Esophagus squamous epithelium (tissue), 5 donors: ENCODE measurements around the gene GSG1L. TPM values are rescaled to one million over a fixed set of nuclear protein-coding genes. Genes with fewer than 3 reads are reported as not detected.

Source experiments
- DNase-seq: peaks from one replicate; lab custom pipeline; 2025; lab: John Stamatoyannopoulos, UW
- H3K27ac ChIP-seq, 4 donors: fragments of 200-600 bp; sonication (generic); one replicate each; pipeline ENCODE4 v1.5.1; 2016 to 2019; ENCODE audit warnings: mild to moderate bottlenecking in 1 of 4
- H3K27me3 ChIP-seq, 4 donors: fragments of 200-600 bp; sonication (generic); 1 replicate in 3 of 4; 2 replicates in 1 of 4; pipeline versions ENCODE4 v1.5.1 to v1.6.0; 2017 to 2021; ENCODE audit warnings: antibody characterized with exemption in 1 of 4
- H3K36me3 ChIP-seq, 3 donors: fragments of 200-600 bp; sonication (generic); one replicate each; pipeline ENCODE4 v1.5.1; 2016 to 2019
- H3K4me1 ChIP-seq, 3 donors: fragments of 200-600 bp; sonication (generic); one replicate each; pipeline ENCODE4 v1.5.1; 2017 to 2019
- H3K4me3 ChIP-seq, 4 donors: fragments of 200-600 bp; sonication (generic); 1 replicate in 3 of 4; 2 replicates in 1 of 4; pipeline ENCODE4 v1.5.1; 2016 to 2019; ENCODE audit warnings: mild to moderate bottlenecking in 2 of 4, moderate library complexity in 1 of 4
- H3K9me3 ChIP-seq, 3 donors: fragments of 200-600 bp; sonication (generic); one replicate each; pipeline ENCODE4 v1.5.1; 2016 to 2019
- POLR2A ChIP-seq, 4 donors: fragments of 450-650 bp; IDR thresholded peaks; one replicate each; pipeline ENCODE4 v1.6.1; 2017; ENCODE audit warnings: antibody characterized with exemption in 4 of 4, mild to moderate bottlenecking in 4 of 4, moderate library complexity in 3 of 4
- WGBS, 2 donors: methylation state at CpG; one replicate each; pipeline ENCODE4 v1.1.5; 2018; 5-methylcytosine and 5-hydroxymethylcytosine counted together
- intact Hi-C: fragments of 100-400 bp; cut with DNase I; formaldehyde crosslinking; loops from one replicate; pipeline ENCODE4 v1.15.0; 2022
- total RNA-seq, 4 donors: library from RNA; depleted of rRNA; stranded (reverse); fragments of >200 nt; gene quantifications; one replicate each; pipeline ENCODE4 v1.1.0, GENCODE V29; 2016
- TF ChIP-seq, protein P1 (sequence below), 6 experiments: fragments of 450-650 bp in 4 of 6; fragments of 200-600 bp in 2 of 6; sonication (generic) in 2 of 6; IDR thresholded peaks; one replicate each; pipeline ENCODE4 v1.5.1; 2016 to 2019; ENCODE audit warnings: antibody characterized with exemption in 6 of 6, mild to moderate bottlenecking in 4 of 6, moderate library complexity in 4 of 6
- donor health status: DM: yes; HTN: yes; CAD: no.

The GSG1L gene
- total RNA-seq, 4 donors from 2014 or later: under 0.01 to 0.21 TPM; not detected in 2

DNA sequence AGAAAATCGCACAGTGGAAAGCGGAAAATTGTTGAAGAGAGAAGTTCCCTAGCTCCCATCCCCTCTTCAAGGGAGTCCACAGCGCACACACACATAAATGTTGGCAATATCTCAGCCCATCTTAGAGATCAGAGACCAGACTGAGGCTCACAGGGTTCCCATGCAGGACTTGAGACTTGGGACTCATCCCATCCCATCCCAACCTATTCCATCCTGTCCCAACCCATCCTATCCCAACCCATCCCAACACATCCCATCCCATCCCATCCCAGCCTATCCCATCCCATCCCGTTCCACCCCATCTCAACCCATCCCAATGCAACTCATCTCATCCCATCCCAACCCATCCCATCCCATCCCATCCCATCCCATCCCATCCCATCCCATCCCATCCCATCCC lies 29.6 kb downstream of the GSG1L start:
- WGBS, 2 donors: 87 to 92% methylated on average over 3 to 4 of the region's 4 CpGs
- intact Hi-C loops: no loop called here

DNA sequence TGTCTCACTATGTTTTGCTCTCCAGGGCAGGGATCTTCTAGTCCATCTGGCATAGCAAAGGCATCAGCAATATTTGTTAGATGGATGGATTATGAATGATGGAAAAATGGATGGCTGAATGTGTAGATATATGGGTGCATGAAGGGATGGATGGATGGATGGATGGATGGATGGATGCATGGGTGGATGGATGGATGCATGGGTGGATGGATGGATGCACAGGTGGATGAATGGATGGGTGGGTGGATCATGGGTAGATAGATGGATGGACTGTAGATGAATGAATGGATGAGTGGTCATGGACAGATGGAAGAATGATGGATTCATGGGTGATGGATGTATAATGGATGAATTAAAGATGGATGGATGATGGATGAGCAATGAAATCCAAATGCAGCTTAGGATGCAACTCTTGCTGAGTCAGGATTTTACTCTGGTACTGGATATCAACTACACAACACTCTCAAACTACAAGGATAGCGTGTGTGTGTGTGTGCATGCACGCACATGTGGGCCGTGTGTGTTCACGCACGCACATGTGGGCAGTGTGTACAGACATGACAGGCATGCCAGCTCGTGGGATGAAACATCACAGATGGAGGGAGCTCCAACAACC lies 34.0 kb downstream of the GSG1L start:
- no peak for TF ChIP-seq POLR2A (IDR thresholded peaks at IDR 0.05)
- TF ChIP-seq, protein P1, sequence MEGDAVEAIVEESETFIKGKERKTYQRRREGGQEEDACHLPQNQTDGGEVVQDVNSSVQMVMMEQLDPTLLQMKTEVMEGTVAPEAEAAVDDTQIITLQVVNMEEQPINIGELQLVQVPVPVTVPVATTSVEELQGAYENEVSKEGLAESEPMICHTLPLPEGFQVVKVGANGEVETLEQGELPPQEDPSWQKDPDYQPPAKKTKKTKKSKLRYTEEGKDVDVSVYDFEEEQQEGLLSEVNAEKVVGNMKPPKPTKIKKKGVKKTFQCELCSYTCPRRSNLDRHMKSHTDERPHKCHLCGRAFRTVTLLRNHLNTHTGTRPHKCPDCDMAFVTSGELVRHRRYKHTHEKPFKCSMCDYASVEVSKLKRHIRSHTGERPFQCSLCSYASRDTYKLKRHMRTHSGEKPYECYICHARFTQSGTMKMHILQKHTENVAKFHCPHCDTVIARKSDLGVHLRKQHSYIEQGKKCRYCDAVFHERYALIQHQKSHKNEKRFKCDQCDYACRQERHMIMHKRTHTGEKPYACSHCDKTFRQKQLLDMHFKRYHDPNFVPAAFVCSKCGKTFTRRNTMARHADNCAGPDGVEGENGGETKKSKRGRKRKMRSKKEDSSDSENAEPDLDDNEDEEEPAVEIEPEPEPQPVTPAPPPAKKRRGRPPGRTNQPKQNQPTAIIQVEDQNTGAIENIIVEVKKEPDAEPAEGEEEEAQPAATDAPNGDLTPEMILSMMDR (IDR thresholded peaks at IDR 0.05): no peak
- DNase-seq: no peak
- intact Hi-C loops: no loop called here
- no peak overlapping the region for H3K4me3 ChIP-seq
- H3K9me3 ChIP-seq: no peaks in the 10 kb centered on the region
- H3K36me3 ChIP-seq: no peaks in the 10 kb centered on the region
- peaks cover 0 to 2% (median 0%) of the 10 kb centered on the region in 4 donors for H3K27me3 ChIP-seq
- H3K4me1 ChIP-seq: no peaks in the 10 kb centered on the region
- 83% methylated on average over 6 of the region's 6 CpGs for WGBS, 2 donors
- H3K27ac ChIP-seq: no peak overlapping the region

More for the DNA sequence above, 29.6 kb downstream of the GSG1L start:
- H3K36me3 ChIP-seq: no peaks in the 10 kb centered on the region
- no peak overlapping the region for H3K4me3 ChIP-seq
- no peak overlapping the region for H3K27ac ChIP-seq
- peaks cover 0 to 8% (median 0%) of the 10 kb centered on the region in 4 donors for H3K27me3 ChIP-seq
- H3K4me1 ChIP-seq: no peaks in the 10 kb centered on the region
- DNase-seq: no peak
- no peak for TF ChIP-seq POLR2A (IDR thresholded peaks at IDR 0.05)
- TF ChIP-seq, protein P1 (IDR thresholded peaks at IDR 0.05): no peak
- no peaks in the 10 kb centered on the region for H3K9me3 ChIP-seq

DNA sequence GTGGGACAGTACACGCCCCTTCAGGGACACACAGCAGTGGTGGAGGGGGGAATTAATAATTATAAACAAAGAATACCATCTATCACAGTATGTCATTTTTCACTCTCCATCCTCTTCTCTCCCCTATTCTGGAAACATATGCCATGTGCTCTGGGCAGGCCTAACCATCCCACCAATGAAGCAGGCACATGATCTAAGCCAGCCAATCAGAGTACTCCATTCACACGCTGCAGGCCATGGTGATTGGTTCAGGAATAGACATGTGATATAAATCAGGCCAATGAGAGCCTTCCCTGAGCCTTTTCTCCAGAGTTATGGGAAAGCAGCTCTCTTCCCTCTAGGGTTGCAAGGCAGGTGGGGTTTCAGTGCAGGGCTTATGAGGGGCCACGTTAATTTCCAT lies 36.5 kb downstream of the GSG1L start:
- Histone ChIP-seq H3K9me3 (no peaks in the 10 kb centered on the region), H3K27me3 (no peaks in the 10 kb centered on the region), H3K4me1 (no peaks in the 10 kb centered on the region), H3K27ac (no peak overlapping the region), H3K36me3 (no peaks in the 10 kb centered on the region), H3K4me3 (no peak overlapping the region)
- 77 to 83% methylated on average over 3 of the region's 3 CpGs for WGBS, 2 donors
- intact Hi-C loops: no loop called here
- no peak for TF ChIP-seq POLR2A (IDR thresholded peaks at IDR 0.05)
- TF ChIP-seq, protein P1 (IDR thresholded peaks at IDR 0.05): no peak
- DNase-seq: no peak

DNA sequence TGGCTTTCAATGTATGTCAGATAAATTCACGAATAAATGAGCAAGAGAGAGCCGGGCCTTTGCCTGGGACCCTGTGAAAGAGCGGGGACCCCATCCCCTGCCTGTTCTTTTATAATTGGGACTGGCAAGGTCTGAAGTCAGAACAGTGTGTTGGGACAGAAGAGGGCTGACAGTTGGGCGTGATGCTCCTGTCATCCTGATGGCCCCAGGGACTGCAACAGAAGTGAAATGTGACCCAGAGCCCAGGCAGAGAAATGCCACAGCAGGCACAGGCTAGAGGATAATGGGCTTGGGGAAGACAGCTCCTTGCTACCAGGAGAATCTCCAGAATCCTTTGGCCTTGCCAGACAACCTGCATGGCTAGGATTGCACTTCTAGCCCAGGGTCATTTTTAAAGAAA lies 37.9 kb downstream of the GSG1L start:
- no peak overlapping the region for H3K27ac ChIP-seq
- no peak for DNase-seq
- no peaks in the 10 kb centered on the region for H3K4me1 ChIP-seq
- no peaks in the 10 kb centered on the region for H3K36me3 ChIP-seq
- H3K9me3 ChIP-seq: peaks cover 0 to 2% (median 0%) of the 10 kb centered on the region in 3 donors
- 72 to 80% methylated on average over 2 to 3 of the region's 4 CpGs for WGBS, 2 donors
- no peak overlapping the region for H3K4me3 ChIP-seq
- TF ChIP-seq, protein P1 (IDR thresholded peaks at IDR 0.05): no peak
- TF ChIP-seq POLR2A (IDR thresholded peaks at IDR 0.05): no peak
- intact Hi-C loops: no loop called here
- H3K27me3 ChIP-seq: no peaks in the 10 kb centered on the region

DNA sequence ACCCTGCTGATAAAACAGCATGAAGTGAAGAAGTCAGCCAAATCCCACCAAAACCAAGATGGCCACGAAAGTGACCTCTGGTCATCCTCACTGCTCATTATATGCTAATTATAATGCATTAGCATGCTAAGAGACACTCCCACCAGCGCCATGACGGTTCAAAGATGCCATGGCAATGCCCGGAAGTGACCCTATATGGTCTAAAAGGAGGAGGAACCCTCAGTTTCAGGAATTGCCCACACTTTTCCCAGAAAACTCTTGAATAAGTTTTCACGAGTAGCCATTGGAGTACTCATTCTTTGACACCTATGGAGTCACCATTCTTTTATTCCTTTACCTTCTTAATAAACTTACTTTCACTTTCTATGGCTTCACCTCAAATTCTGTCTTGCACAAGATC lies 44.3 kb downstream of the GSG1L start:
- no peak overlapping the region for H3K4me3 ChIP-seq
- no peak for DNase-seq
- no peak for TF ChIP-seq POLR2A (IDR thresholded peaks at IDR 0.05)
- TF ChIP-seq, protein P1 (IDR thresholded peaks at IDR 0.05): no peak
- H3K36me3 ChIP-seq: no peaks in the 10 kb centered on the region
- intact Hi-C loops: no loop called here
- peaks cover 0 to 5% (median 0%) of the 10 kb centered on the region in 3 donors for H3K9me3 ChIP-seq
- 60 to 79% methylated on average over 5 of the region's 5 CpGs for WGBS, 2 donors
- H3K27ac ChIP-seq: no peak overlapping the region
- H3K4me1 ChIP-seq: no peaks in the 10 kb centered on the region
- H3K27me3 ChIP-seq: peaks cover 0 to 16% (median 0%) of the 10 kb centered on the region in 4 donors
